GM19324 (cell line): ENCODE data around the gene CD164.
"Not testable (repeated sequence)": the region's sequence is repeated elsewhere in the genome, so short reads cannot be mapped to it uniquely, and the experiment has no call there.

ENCODE experiments used
- ATAC-seq: cut with Tn5 transposase; IDR thresholded peaks from one replicate; pipeline ENCODE4 v1.9.1; 2021; ENCODE audit warnings: mild to moderate bottlenecking, moderate library complexity; ENCODE audit not compliant: unreplicated experiment, low FRiP score

The CD164 gene

DNA sequence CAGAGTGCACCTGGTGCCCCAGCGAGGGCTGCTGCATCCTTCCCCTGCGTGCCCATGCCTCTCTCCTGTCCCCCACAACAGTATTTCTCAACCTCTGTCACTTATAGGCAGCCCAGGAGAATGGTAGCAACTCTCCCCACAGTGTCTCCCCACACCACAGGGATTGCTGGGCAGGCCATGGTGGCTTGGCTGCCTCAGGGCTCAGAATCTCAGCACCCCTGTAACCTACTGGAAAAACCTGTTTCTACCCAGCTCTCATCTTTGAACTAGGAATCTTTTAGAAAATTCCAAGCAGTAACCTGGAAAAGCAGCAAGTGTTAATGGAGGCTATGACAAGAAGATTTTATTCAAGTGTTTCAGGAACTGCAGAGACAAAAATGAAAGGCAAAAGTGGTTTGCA, 38.0 kb downstream of the CD164 start:
- no peak for ATAC-seq

DNA sequence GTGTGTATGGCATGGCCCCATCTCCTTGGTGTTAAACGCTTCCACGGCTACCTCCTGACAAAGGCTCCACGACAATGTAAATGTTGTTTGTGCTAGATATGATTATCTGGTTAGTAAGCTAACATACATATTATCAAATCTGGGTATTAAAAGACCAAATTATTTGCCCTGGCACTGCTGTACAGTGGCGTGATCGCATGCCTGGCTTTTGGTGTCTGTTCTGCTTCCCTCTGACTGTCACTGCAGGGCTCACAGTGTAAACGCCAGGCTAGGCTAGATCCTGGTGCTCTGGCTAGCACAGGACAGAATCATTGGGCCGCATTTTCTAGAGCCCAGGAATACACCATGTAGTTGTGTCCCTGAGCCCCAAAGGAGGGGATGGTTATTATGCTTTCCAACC, 38.7 kb downstream of the CD164 start:
- no peak for ATAC-seq

- ATAC-seq: no peak
Observed at GRCh38 chr6:109342911-109343310, 39.4 kb downstream of the CD164 start.

DNA sequence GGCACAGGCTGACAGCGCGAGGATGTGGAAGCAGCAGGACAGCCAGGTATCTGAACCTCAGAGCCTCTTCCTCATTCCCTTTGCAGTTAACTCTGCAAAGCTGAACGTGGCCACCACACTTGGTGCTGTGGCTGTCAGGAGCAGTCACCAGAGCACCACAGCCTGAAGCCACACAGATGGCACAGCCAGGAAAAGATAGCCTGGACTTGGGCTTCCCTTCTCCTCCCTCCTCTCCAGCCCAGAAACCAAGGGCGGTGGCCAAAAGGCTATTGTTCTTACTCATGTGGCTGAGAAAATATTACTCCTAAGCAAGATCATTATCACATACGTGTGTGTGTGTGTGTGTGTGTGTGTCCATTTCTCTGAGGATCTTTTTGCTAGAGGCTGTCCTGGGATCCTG, 39.8 kb downstream of the CD164 start:
- no peak for ATAC-seq

DNA sequence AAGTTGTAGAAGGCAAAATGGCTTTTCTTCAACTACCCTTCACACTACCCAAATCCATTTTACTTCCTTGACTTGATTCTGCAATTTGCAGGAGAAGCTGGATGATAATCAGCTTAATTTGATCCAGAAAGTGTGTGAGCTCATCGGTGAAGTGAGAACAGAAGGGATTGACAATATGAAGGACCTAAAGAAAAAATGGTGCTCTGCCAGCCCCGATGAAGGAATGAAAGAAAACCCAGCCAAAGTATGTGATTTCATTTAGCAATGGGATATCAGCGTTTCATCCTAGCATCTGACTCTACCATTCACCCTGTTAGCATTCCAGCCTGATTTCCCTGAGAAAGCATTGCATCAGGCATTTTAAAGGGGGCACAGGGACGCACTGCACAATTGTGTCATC, 41.5 kb downstream of the CD164 start:
- ATAC-seq: no peak

DNA sequence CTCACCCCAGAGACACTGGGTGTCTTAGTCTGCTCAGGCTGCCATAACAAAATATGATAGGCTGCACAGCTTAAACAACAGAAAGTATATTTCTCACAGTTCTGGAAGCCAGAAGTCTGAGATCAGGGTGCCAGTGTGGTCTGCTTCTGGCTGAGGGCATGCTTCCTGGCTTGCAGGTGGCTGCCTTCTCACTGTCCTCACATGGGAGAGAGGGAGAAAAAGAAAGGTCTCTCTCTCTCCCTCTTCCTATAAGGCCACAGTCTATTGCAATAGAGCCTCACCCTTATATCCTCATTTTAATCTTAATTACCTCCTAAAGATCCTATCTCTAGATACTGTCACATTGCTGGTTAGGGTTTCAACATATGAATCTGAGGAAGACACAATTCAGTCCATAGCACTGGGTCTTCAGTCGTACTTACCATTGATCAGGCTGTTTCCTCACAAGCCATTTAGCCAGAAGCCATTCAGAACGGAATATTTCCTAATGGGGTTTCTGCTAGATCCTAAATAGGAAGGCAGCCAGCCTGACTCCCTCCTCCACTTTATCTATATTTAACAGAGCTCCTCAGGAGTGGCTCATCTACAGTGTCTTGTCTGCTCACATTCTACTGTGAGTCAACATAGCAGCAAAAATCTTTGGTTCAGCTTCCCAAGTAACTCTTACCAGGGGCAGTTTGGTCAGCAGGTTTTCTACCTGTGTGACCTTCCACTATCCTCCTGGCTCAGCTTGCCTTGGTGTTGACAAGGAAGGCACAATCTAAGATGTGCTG, 42.2 kb downstream of the CD164 start:
- no peak for ATAC-seq

DNA sequence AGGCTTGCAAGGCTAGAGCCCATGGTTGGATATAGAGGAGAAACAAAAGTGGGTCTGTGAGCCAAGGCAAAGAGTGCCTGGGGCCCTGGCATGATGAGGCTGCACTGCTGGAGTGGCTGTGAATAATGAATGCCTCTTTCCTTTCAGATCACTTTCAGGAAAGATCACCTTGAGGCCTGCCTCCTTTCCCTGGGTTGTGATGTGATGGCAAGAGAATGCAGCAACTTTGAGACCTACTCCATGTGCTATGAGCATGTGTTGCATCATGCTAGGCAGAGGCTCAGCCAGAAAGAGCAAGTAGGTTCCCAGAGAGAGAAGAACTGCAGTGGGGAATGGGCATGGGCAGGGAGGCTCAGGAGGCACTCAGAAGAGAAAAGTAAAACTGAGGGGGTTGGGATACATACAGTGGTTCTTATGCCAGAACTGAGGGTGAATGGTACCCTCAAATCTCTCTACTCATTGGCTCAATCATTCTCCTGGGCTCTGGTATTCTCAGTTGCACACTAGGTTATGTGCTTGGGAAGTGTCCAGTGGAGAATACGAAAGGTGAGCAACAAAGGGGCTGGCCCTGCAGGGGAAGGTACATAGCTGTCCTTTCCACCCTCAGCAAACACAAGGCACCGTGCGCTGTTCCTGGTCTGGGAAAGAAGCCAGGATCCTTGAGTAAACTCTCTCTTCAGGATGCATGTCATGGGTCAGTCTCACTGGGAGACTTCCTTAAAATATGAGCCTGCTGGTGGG, 45.9 kb downstream of the CD164 start:
- no peak for ATAC-seq

DNA sequence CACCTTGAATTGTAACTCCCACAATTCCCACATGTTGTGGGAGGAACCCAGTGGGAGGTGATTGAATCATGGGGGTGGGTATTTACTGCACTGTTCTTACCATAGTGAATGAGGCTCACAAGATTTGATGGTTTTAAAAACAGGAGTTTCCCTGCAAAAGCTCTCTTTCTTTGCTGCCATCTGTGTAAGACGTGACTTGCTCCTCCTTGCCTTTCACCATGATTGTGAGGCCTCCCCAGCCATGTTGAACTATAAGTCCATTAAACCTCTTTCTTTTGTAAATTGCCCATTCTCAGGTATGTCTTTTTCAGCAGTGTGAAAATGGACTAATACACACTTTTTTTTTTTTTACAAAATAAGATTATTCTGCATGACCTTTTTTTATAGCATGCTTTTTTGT, 48.4 kb downstream of the CD164 start:
- ATAC-seq: not testable (repeated sequence)

DNA sequence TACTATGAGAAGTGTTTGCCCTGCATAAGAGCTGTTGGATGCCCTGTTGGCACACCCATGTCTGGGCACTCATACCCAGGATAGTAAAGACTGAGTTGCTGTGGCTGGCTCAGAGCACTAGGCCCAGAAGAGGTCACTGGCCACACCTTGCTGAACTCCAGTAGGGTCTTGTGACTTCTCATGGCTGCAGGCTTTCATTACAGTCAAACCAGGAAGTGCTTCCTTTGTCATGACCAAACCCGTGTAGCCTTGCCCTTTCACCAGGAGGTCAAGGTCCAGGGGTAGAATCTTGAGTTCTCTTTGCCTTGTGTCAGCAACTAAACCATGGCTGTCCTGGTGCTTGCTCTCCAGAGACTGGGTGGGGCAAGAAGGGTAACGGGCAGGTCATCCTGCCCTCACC, 49.5 kb downstream of the CD164 start:
- ATAC-seq: peak; percentile 51

GRCh38 chr6:109331081-109331480, 51.2 kb downstream of the CD164 start:
- ATAC-seq: no peak

GRCh38 chr6:109330263-109330662, 52.0 kb downstream of the CD164 start:
- no peak for ATAC-seq

DNA sequence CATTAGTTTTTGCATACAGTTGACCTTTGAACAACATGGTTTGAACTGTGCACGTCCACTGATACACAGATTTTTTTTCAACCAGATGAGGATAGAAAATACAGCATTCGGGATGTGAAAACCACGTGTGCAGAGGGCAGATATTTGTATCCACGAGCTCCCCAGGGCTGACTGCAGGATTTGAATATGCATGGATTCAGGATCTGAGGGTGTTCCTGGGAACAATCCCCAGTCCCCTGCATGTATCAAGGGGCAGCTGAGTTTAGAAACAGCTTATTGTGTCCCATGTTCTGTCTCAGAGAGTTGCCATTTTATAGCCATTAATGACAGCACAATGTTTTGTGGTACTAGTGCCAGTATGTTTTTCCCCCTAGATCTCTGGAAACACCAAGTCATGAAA, 53.6 kb downstream of the CD164 start:
- ATAC-seq: no peak

DNA sequence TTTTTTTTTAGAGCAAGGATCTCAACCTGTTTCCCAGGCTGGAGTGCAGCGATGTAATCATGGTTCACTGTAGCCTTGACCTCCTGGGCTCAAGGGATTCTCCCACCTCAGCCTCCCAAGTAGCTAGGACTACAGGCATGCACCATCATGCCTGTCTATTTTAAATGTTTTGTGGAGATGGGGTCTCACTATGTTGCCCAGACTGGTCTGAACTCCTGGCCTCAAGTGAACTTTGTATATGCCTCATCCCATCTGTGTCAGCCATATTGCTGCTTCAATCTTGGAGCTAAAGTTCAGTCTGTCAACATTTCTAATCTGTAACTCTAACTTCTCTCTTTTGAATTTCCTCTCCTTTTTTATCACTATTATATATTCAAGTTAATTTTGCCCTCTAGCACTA, 54.3 kb downstream of the CD164 start:
- ATAC-seq: no peak

GRCh38 chr6:109327491-109327890, 54.8 kb downstream of the CD164 start:
- no peak for ATAC-seq

- ATAC-seq: no peak
Observed at GRCh38 chr6:109326351-109326750, 55.9 kb downstream of the CD164 start.

DNA sequence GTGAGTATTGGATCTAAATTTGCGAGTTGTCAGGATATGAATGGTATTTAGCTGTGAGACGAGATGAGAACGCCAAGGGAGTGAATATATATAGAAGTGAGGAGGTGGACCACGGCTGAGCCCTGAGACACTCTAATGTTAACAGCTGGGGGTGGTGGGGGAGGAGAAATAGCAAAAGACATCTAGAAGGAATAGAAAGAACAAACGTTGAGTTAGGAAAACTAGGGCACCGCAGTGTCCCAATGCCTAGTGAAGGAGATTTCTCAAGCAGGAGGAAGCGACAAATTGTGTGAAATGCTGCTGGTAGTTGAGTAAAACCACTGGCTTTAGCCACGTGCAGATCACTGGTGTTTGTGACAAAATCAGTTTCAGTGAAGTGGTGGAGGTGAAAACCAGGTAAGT, 56.9 kb downstream of the CD164 start:
- no peak for ATAC-seq

DNA sequence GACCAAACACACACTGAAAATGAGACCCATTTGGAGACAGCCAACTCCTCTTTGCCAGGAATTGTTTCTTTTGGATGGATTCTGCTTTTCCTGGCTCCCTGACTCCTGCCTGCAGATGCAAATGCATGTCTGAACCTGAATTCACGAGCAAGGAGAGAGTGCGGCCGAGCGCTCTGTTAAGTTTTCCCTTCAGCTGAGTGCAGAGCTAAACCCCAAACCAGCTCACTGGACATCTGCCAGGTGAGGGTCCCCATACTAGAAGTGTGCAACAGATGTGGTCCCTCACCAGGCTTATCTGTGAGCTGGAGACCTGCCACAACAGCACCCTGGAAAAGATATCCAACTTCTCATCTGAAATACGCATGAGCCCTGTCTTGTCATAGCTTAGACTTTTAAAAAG, 59.0 kb downstream of the CD164 start:
- ATAC-seq: no peak

DNA sequence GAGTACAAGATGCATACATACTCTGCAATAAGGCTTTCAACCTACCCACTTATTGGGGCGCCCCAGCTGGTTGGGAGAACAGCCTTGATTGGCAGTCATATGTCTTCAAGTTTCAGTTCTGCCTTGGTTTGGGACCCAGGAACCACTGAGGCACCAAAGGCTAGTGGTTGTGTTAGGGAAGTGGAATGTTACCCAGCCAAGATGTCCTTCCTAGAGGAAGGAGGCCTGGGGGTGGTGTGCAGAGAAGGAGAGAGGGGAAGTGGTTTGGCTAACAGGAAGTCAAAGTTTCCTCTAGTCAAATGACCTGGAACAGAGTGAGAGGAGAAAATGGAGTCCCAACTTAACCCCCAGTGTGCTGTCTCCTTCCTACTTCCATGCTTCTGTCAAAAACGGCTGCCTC, 59.4 kb downstream of the CD164 start:
- ATAC-seq: no peak

- ATAC-seq: no peak
Observed at GRCh38 chr6:109321752-109322151, 60.5 kb downstream of the CD164 start.

GRCh38 chr6:109320072-109320471, 62.2 kb downstream of the CD164 start:
- no peak for ATAC-seq

GRCh38 chr6:109318328-109318876, 63.9 kb downstream of the CD164 start:
- no peak for ATAC-seq

DNA sequence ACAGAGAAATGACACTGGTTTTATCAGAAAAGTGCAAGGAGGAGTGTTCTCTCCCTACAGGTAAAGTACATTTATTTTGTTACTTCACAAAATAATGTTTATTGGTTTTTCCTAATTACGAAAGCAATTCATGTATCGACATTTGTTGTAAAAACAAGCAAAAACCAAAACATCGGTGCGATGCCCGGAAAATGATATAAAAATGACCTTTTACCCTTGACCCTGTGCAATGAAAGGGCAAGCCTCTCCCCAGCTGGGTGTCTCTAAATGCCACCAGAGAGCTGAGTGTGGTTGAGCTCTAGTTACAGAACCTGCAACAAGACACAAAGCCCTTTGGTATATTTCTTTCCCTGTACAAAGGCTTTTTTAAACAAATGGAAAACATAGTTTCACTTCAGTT, 65.4 kb downstream of the CD164 start:
- ATAC-seq: no peak
